HL-60 (cell line): ENCODE results near the gene MYO9B.

Experiments used
- GABPA ChIP-seq: IDR thresholded peaks from 2 replicates; pipeline ENCODE4 v1.6.1; 2012; ENCODE audit warnings: low read depth
- POLR2AphosphoS5 ChIP-seq: IDR thresholded peaks from 2 replicates; pipeline ENCODE4 v1.6.1; 2012; ENCODE audit warnings: low read depth
- SPI1 ChIP-seq: IDR thresholded peaks from 2 replicates; pipeline ENCODE4 v1.6.1; 2012; ENCODE audit warnings: low read depth, mild to moderate bottlenecking, borderline replicate concordance
- TF ChIP-seq, protein P1 (sequence below): IDR thresholded peaks from one replicate; pipeline ENCODE4 v1.5.1; 2011; ENCODE audit warnings: low read length, control low read depth, inconsistent platforms; ENCODE audit not compliant: insufficient read depth
- TF ChIP-seq, protein P2 (sequence below): IDR thresholded peaks from 2 replicates; pipeline ENCODE4 v1.6.1; 2012; ENCODE audit warnings: low read depth; ENCODE audit not compliant: insufficient replicate concordance

DNA sequence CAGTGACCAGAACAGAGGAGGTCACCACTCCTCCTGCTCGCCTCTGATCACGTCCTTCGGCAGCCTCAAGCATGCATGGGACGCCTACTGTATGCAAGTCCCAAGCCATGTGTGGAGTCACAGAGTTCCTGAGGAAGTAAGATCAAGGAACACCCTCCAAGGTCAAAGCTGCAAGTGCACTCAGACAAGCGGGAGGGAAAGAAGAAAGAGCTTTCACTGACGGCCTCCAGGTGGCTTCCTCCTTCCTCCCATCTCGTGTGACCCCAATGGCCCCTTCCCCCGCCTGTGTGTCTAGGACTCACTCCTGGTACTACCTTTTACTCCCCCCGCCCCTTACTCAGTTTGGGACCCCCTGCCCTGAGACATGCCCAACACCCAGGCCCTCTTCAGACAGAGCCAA is 6.4 kb upstream of the MYO9B start:
- TF ChIP-seq, protein P1, sequence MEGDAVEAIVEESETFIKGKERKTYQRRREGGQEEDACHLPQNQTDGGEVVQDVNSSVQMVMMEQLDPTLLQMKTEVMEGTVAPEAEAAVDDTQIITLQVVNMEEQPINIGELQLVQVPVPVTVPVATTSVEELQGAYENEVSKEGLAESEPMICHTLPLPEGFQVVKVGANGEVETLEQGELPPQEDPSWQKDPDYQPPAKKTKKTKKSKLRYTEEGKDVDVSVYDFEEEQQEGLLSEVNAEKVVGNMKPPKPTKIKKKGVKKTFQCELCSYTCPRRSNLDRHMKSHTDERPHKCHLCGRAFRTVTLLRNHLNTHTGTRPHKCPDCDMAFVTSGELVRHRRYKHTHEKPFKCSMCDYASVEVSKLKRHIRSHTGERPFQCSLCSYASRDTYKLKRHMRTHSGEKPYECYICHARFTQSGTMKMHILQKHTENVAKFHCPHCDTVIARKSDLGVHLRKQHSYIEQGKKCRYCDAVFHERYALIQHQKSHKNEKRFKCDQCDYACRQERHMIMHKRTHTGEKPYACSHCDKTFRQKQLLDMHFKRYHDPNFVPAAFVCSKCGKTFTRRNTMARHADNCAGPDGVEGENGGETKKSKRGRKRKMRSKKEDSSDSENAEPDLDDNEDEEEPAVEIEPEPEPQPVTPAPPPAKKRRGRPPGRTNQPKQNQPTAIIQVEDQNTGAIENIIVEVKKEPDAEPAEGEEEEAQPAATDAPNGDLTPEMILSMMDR = no peak
- TF ChIP-seq, protein P2, sequence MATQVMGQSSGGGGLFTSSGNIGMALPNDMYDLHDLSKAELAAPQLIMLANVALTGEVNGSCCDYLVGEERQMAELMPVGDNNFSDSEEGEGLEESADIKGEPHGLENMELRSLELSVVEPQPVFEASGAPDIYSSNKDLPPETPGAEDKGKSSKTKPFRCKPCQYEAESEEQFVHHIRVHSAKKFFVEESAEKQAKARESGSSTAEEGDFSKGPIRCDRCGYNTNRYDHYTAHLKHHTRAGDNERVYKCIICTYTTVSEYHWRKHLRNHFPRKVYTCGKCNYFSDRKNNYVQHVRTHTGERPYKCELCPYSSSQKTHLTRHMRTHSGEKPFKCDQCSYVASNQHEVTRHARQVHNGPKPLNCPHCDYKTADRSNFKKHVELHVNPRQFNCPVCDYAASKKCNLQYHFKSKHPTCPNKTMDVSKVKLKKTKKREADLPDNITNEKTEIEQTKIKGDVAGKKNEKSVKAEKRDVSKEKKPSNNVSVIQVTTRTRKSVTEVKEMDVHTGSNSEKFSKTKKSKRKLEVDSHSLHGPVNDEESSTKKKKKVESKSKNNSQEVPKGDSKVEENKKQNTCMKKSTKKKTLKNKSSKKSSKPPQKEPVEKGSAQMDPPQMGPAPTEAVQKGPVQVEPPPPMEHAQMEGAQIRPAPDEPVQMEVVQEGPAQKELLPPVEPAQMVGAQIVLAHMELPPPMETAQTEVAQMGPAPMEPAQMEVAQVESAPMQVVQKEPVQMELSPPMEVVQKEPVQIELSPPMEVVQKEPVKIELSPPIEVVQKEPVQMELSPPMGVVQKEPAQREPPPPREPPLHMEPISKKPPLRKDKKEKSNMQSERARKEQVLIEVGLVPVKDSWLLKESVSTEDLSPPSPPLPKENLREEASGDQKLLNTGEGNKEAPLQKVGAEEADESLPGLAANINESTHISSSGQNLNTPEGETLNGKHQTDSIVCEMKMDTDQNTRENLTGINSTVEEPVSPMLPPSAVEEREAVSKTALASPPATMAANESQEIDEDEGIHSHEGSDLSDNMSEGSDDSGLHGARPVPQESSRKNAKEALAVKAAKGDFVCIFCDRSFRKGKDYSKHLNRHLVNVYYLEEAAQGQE = no peak
- TF ChIP-seq POLR2AphosphoS5 = no peak
- no peak for TF ChIP-seq GABPA
- no peak for TF ChIP-seq SPI1
